Measurements from ENCODE around the gene ZMYND19. TPM values are rescaled to one million over a fixed set of nuclear protein-coding genes. Genes with fewer than 3 reads are reported as not detected.

Gene ZMYND19
- total RNA-seq, 1 experiment from 2014 or later: 79.2 TPM

DNA sequence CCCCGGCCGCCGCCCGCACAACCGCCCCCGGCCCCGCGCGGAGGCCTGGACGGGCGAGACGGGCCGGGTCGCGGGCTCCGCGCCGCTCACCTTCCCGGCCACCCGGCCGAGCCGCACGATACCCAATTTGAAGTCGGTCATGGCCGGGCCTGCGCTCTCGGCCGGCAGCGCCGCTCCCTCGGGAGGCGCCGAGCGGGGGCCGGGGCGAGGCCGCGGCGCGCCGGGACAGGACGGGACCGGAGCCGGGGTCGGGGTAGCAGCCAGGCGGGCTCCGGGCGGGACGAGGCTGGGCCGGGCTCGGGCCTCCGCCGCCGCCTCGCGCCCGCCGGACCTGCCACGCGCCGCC is 216 bp downstream of the ZMYND19 start:
- Histone ChIP-seq H3K9ac (ENCODE audit: extremely low read depth, insufficient read length, low read length) (no peak overlapping the region), H3K4me2 (ENCODE audit: insufficient read depth, insufficient read length, low read length) (peak overlapping the region; percentile 95), H3K56ac (ENCODE audit: insufficient read length, low read depth, low read length) (no peak overlapping the region), H3K4ac (ENCODE audit: low read depth, low read length) (no peak overlapping the region), H4K8ac (replicated peaks; ENCODE audit: insufficient read length, low read depth, low read length) (no peak overlapping the region), H4K5ac (ENCODE audit: insufficient read length, low read depth, low read length) (no peak overlapping the region), H3T11ph (ENCODE audit: low read length) (no peak overlapping the region), H3K27ac (ENCODE audit: insufficient read length, low read depth, low read length) (no peak overlapping the region), H3K14ac (ENCODE audit: insufficient read depth, low read length) (no peak overlapping the region), H3K18ac (ENCODE audit: insufficient read length, low read depth, low read length) (no peak overlapping the region), H2BK15ac (ENCODE audit: low read depth, low read length) (no peak overlapping the region), H3K23me2 (ENCODE audit: insufficient read length, low read depth, low read length, poor library complexity, severe bottlenecking) (peaks cover 9% of the 10 kb centered on the region), H4K91ac (ENCODE audit: insufficient read length, low read depth, low read length) (no peak overlapping the region), H2AK5ac (ENCODE audit: insufficient read length, low read length) (no peak overlapping the region), H3K79me1 (ENCODE audit: insufficient read depth, low read depth, low read length, poor library complexity, severe bottlenecking) (peaks cover 6% of the 10 kb centered on the region), H3K27me3 (ENCODE audit: insufficient read depth, low read length) (no peaks in the 10 kb centered on the region), H3K79me2 (ENCODE audit: insufficient read depth, low read length) (peaks cover 4% of the 10 kb centered on the region; the same call in 1 of the 2 replicates), H2BK5ac (ENCODE audit: insufficient read length, low read length) (no peak overlapping the region), H3K4me1 (ENCODE audit: insufficient read depth, low read length) (peaks cover 4% of the 10 kb centered on the region; the same call in 1 of the 2 replicates), H2AFZ (ENCODE audit: low read length) (no peak overlapping the region), H2BK20ac (ENCODE audit: low read depth, low read length, poor library complexity, severe bottlenecking) (no peak overlapping the region), H4K20me1 (ENCODE audit: control insufficient read depth, insufficient read depth, insufficient read length) (no peaks in the 10 kb centered on the region), H2BK12ac (ENCODE audit: insufficient read length, low read depth, low read length) (no peak overlapping the region), H2BK120ac (ENCODE audit: low read depth, low read length, poor library complexity, severe bottlenecking) (no peak overlapping the region), H3K9me3 (ENCODE audit: control insufficient read depth, low read depth, low read length) (no peaks in the 10 kb centered on the region), H3K23ac (ENCODE audit: insufficient read length, low read depth, low read length) (no peak overlapping the region)
- H3K36me3 Mint-ChIP-seq (ENCODE audit: insufficient read depth in 1 of 3, low read depth in 3 of 3): peaks cover 22 to 44% (median 37%) of the 10 kb centered on the region in 3 experiments; a peak in 6 of 7 replicates
- no peak for DNase-seq
- TF ChIP-seq, protein P1, sequence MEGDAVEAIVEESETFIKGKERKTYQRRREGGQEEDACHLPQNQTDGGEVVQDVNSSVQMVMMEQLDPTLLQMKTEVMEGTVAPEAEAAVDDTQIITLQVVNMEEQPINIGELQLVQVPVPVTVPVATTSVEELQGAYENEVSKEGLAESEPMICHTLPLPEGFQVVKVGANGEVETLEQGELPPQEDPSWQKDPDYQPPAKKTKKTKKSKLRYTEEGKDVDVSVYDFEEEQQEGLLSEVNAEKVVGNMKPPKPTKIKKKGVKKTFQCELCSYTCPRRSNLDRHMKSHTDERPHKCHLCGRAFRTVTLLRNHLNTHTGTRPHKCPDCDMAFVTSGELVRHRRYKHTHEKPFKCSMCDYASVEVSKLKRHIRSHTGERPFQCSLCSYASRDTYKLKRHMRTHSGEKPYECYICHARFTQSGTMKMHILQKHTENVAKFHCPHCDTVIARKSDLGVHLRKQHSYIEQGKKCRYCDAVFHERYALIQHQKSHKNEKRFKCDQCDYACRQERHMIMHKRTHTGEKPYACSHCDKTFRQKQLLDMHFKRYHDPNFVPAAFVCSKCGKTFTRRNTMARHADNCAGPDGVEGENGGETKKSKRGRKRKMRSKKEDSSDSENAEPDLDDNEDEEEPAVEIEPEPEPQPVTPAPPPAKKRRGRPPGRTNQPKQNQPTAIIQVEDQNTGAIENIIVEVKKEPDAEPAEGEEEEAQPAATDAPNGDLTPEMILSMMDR (conservative IDR thresholded peaks at IDR 0.05): no peak
- no peak overlapping the region for H3K27ac Mint-ChIP-seq
- WGBS (ENCODE audit: extremely low coverage, insufficient read length, low lambda C conversion rate): no CpG with 5 or more reads among the region's 61 CpGs
- H3K4me3 Mint-ChIP-seq: 0 out of 5 replicates have a peak overlapping the region, but pooled peaks of 1 of the 2 experiments have one; percentile 31
- H3K4me1 Mint-ChIP-seq: peaks cover 5 to 14% of the 10 kb centered on the region in 2 experiments; a peak in 3 of 4 replicates
- no peaks in the 10 kb centered on the region; a peak in 1 of 5 replicates for H3K9me3 Mint-ChIP-seq
- peaks cover 12% of the 10 kb centered on the region for H3K27me3 Mint-ChIP-seq (ENCODE audit: low read depth)

Data from H9 (cell line).